HG03108 (cell line): Measurements from ENCODE around the gene STPG3.
A peak's percentile ranks its signal among the peaks of the same experiment; 100 is the strongest.

Experiments
- ATAC-seq: cut with Tn5 transposase; IDR thresholded peaks from one replicate; pipeline ENCODE4 v1.9.1; 2021; ENCODE audit warnings: moderate library complexity; ENCODE audit not compliant: unreplicated experiment

Gene STPG3

GRCh38 chr9:137264067-137264466 is 13.0 kb downstream of the STPG3 start:
- no peak for ATAC-seq

GRCh38 chr9:137265496-137266161 is 14.5 kb downstream of the STPG3 start:
- no peak for ATAC-seq

GRCh38 chr9:137266162-137266527 is 15.1 kb downstream of the STPG3 start:
- ATAC-seq: no peak

GRCh38 chr9:137266585-137267453 is 15.7 kb downstream of the STPG3 start:
- no peak for ATAC-seq

- no peak for ATAC-seq
Observed at GRCh38 chr9:137267933-137268355, 16.9 kb downstream of the STPG3 start.

- ATAC-seq: no peak
Observed at GRCh38 chr9:137268538-137269201, 17.6 kb downstream of the STPG3 start.

GRCh38 chr9:137269231-137269772 is 18.2 kb downstream of the STPG3 start:
- ATAC-seq: no peak

- ATAC-seq: no peak
Observed at GRCh38 chr9:137270929-137271695, 20.0 kb downstream of the STPG3 start.

GRCh38 chr9:137271696-137272076 is 20.6 kb downstream of the STPG3 start:
- ATAC-seq: no peak

- ATAC-seq: no peak
Observed at GRCh38 chr9:137272241-137273094, 21.4 kb downstream of the STPG3 start.

GRCh38 chr9:137273095-137273490 is 22.0 kb downstream of the STPG3 start:
- ATAC-seq: no peak

- ATAC-seq: no peak
Observed at GRCh38 chr9:137273611-137274320, 22.7 kb downstream of the STPG3 start.

GRCh38 chr9:137275203-137275587 is 24.1 kb downstream of the STPG3 start:
- ATAC-seq: no peak

- ATAC-seq: no peak
Observed at GRCh38 chr9:137275588-137276472, 24.7 kb downstream of the STPG3 start.

GRCh38 chr9:137276473-137277328 is 25.6 kb downstream of the STPG3 start:
- no peak for ATAC-seq

- peak; percentile 78 for ATAC-seq
Observed at GRCh38 chr9:137277329-137278041, 26.4 kb downstream of the STPG3 start, which contains the start of gene TOR4A. TOR4A (plus strand) TSS chr9:137277726; CDS start chr9:137278690, 964 bp downstream.
